DMS153 treated with DMSO at 0.1 percent for 48 hours (cell line): ENCODE data around the gene KIF6.
A peak's percentile ranks its signal among the peaks of the same experiment; 100 is the strongest.

Experiments
- DNase-seq: peaks from one replicate; lab custom pipeline; 2025; ENCODE audit not compliant: unreplicated experiment; lab: John Stamatoyannopoulos, UW

The KIF6 gene

DNA sequence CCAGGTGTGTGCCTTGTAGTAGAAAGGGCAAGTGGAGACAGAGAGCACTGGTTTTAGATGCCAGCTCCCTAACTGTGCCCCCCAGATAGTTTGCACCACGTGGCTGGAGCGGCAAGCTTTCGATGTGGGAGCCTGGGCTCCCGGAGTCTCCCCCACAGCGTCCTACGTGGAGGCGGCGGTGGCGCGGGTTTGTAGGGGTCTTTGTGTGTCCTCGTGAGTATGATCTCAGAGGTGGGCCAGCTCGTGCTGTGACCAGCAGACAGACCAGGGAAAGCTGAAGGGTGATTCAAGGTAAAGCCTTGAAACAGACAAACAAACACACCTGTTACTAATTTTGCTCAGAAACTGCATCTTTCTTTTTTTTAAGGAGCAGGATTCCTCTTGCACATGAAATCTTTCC lies 397.1 kb downstream of the KIF6 start:
- DNase-seq = no peak

DNA sequence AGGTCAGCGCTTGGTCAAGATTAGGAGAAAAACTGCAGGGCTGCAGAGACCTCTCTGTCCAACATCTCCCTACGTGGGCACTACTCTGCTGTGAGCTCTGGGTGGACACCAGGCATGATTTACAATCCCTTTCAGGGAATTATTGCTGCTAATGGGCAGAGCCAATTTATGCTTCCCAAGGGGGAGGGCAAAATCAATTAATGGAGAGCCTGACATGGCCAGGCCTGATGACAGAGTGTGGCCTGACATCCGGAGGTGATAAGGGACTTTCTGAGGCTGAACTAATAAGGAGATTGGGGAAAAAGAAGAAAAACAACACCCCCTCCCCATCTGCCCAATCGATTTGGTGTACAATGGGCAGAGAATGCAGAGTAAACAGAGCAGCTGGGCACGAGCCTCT lies 397.7 kb downstream of the KIF6 start:
- no peak for DNase-seq

DNA sequence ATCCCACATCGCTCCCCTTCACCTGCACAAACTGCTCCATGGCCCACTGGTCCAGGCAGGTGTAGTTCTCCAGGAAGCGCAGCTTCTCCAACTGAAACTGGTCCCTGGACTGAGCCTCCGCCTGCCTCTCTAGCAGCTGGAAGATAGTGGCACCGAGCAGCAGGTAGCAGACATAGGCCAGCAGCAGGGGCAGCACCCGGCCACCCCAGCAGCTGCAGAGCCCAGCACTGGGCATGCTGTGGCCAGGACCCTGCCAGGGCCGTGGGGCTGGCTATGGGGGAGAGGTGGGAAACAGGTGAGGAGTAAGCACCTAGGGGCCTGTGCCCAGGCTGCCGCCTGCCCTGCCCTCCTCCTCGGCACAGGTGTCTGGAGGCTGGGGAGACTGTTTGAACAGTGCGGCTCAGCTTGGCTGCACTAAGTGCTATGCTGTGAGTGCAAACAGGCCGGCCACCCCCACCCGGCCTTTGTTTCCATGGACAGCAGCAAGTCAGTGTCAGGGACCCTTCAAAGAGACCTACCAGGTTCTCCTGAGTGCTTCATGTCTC lies 402.8 kb downstream of the KIF6 start, which contains the start of gene KCNK16:
TSS of gene KCNK16 (minus strand) at position 397 of the 545 bp plus-strand sequence. CDS start at position 235, 162 bp downstream.
- no peak for DNase-seq

DNA sequence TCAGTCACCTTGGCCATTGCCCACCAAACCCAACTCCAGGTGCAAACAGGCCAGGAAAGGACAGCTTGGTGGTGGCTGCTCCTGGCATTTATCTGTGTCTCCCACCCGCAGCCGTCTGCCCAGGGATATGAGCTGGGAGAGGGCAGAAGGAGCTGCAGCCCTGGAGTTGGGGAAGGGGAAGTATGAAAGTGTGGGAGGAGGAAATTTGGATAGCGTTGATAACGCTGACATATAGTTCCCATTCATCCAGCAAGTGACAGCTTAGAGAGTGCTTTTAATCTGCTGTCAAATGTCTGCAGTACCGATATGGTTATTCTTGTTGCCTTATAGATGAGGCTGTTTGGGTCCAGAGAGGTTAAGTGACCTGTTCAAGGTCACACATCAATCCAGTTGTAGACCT lies 403.4 kb downstream of the KIF6 start:
- no peak for DNase-seq

DNA sequence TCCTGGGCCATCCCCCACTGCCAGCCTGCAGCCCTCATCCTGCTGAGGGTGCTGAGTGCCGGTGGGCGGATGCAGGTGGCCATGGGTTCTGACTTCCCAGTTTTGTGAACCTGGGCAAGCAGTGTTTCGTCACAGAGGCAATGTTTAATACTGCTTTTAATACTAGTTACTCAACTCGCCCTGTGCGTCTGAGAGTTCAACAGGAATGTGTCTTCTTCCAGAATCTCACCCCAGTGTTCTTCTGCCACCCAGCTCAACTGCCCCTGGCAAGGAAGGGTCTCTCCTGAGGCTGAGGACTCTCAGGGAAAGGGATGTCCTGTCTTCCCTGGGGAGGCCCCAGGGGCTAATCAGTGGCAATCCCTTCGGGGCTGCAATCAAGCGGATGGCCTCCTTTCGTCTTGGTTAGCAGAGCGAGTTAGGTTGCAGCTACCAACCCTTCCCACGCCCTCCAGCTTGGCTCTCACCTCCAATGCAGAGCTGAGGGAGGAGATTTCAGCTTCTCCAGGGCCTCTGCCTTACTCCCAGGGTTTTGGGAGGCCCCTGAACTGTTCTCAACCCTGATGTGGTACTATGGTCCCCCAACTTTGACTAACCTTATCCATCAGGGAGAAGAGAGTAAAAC lies 404.7 kb downstream of the KIF6 start:
- no peak for DNase-seq

DNA sequence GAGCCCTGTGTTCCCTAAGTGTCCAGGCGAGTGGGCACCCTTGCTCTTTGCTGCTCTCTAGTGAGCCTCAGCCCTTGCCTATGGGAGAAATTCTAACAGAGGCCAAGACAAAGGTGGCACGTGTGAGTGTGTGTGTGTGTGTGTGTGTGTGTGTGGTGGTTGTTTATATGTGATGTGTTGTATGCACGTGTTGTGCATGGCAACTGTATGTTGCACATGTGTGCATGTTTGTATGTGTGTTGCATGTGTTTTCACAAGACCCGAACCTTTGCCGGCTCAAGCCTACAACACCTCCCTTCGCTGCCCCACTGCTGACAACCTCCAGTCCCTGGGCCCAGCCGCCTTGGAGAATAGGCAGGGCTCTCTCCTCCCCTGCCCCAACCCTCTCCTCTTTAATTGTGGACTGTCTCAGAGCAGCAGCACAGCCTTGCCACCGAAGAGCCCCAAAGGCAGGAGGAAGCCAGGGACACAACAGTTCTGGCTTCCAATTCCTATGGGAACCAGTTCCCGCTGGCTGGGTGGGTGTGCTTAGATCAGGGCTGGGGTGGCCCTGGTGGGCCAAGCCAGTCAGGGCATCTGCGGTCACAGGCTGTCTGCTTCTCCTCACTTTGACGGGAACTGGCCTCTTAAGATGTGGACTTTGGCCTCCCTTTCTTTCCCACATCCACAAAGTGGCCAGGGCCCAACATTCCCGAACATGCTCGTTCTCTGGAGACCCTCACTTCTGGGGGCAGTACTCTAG lies 405.4 kb downstream of the KIF6 start:
- DNase-seq = no peak

DNA sequence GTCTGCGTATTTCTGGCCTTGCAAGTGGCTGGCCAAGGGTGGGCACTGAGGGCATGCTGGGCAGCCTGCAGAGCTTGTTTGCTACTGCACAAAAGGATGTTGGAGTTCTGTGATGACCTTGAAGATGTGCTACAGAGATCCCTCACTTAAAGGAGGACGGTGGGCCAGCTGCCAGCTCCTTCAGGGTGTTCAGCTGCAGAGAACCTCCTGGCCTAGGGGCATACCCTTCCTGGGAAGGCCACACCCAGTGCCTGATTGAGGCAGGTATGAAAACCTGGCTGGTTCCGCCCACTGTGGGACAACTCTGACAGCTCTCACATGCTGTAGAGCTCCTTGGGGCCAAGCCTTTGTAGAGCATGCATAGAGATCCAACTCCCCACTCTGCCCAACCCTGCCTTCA lies 408.0 kb downstream of the KIF6 start:
- no peak for DNase-seq

DNA sequence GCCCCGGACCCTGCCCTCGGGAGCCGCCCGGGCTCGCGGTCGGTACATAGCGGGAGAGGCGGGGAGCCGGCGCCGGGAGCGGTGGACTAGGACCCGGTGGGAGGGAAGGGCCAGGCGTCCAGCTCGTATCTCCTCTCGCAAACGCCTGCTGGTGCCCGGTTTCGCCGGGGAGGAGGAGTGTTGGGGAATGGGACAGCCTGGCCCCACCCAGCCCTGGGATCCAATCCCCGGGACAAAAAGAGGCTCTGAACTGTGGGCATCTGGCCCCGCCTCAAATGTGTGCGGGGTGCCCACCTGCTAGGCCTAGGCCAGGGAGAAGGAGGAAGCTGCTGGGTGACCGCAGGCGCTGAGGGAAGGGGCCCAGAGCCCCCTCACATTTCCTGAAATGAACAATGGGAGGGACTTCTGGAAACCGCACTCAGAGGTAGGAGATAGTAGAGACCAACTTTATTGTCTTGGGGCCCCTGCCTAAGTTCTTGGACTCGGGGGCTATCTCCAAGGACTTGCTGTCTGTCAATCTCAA lies 410.9 kb downstream of the KIF6 start, which contains the start of gene KCNK17:
TSS of gene KCNK17 (minus strand) at position 147 of the 523 bp plus-strand sequence. CDS start at position 48, 99 bp downstream.
- no peak for DNase-seq

DNA sequence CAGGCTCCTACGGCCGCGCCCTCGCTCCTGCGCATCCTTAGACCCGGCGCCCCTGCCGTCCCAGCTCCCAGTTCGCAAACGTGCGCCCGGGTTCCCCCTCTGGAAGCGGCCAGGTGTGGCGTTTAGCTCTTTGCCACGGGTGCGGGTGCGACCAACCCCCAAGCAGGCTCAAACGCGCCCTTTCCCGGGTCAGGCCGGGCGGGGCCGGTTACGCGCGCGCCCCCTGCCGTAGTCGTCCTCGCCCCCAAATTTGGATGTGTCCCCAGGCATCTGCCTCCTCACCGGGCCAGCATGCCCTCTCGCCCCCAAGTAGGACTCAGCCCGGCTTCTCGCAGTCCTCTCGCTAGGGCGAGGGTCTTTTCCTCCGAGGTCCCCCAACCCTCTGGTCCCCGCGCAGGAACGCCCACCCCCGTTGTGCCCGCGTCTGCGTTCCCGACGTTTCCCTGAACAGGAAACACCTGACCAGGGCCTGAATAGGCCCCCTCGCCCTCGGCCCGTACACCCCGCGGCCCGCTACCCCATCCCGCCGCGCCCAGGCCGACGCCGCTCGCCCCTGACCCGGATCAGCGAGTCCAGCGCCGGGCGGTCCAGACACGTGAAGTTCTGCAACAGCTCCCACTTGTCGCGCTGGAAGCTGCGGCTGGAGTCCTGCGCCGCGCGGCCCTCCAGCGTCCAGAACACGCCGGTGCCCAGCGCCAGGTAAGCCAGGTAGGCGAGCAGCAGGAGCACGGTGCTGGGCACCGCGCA lies 411.5 kb downstream of the KIF6 start:
- DNase-seq = no peak

DNA sequence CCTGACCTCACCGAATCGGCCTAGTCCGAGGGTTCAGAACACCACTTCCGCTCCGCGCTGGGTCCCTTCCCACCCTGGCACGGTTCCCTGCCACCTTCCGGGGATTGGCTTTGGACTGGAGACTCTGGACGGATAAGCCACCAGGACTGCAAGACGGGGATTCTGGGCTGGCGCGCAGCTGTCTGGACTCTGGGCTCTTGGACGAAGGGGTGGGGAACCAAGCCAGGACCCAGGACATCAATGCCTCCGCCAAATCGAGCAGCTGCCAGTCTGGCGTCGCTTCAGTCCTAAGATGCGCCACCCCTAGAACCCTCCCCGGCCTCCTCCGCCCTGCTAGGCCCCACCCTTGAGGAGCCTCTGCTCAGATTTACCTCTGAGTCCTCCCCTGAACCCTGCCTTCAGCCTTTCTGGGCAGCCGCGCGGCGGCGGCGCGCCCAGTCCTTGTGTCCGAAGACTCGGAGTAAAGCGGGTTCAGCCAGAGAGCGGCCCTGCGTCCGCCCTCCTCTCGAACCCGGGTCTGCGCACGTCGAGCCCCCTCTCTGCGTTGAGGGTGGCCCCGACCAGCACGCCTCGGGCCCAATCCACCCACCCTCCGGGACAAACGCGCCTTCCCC lies 412.2 kb downstream of the KIF6 start:
- DNase-seq = no peak

DNA sequence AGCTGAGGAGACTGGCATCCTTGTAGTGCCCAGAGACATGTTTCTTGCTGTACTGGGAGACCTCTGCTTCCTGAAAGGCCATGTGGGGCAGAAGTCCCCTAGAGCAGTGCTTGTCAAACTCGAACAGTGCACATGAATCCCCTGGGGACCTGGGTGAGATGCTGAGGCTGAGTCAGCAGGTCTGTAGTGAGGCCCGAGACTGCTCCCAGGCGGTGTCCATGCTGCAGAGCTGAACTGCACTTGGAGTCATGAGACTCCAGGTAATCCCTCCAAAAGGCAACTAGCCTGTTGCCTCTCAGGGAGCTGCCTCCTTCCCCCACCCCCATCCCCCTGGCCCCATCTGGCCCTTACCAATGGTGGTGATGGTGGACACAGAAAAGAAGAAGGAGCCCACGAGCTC lies 414.7 kb downstream of the KIF6 start:
- no peak for DNase-seq

DNA sequence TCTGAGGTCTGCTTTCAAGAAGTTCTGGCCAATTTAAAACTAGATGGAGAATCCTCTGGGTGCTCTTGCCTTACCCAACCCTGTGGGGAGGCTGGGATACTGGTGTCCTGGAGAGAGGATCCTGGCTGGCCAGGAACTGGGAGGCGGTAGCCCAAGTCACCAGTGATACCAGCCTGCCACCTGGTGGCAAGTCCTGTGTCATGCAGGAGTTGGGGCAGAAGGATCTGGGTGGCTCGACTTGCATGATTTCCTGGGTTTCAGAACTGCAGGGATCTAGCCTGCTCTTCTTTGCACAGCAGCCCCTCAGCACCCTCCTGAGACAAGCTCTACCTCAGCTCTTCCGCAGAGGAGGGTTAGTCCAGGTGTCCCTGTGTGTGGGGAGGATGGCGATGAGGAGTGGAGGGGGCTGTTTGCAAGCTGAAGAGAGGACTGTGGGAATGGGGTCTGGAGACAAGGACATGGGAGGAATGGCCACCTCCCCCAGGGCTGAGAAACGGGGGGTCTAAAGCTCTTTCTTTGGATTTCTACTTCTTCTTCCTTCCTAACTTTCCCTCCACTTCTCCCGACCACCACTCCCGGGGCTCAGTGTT lies 415.2 kb downstream of the KIF6 start:
- peak; percentile 57 for DNase-seq

DNA sequence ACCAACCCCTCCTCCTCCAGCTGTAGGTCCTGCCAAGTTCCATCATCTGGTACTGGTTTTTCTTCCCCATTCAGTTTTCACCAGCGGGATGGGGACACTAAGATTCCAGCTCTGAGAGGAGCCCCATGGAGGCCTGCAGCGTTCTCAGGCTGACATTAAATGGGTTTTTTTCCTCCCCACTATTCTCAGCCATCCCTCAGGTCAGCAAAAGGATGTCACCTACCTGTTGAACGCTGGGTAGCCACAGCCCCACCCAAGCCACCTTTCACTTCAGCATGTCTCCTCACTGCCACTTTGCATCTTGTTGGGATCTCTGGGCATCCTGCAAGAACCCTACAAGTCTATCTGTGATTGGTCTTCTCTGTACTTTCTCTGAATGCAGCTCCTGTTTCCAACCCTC lies 417.7 kb downstream of the KIF6 start:
- DNase-seq = no peak

DNA sequence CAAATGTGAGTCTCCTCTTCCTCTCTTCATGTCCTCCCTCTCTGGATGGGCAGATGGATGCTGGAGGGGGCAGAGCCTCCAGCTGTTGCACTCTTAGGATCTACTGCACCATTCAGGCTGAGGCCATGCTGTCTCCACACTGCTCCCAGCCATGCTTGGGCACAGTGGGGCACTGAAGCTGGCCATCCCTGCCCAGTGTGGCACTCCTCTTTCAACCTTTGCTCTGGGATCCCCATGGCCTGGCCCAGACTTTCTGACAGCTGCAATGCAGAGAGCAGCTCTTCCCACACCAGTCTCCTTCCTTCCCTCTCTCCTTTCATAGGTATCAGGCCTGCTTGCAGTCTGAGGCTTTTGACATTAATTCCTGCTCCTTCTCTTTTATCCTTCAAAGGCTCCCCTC lies 420.3 kb downstream of the KIF6 start:
- DNase-seq = no peak

DNA sequence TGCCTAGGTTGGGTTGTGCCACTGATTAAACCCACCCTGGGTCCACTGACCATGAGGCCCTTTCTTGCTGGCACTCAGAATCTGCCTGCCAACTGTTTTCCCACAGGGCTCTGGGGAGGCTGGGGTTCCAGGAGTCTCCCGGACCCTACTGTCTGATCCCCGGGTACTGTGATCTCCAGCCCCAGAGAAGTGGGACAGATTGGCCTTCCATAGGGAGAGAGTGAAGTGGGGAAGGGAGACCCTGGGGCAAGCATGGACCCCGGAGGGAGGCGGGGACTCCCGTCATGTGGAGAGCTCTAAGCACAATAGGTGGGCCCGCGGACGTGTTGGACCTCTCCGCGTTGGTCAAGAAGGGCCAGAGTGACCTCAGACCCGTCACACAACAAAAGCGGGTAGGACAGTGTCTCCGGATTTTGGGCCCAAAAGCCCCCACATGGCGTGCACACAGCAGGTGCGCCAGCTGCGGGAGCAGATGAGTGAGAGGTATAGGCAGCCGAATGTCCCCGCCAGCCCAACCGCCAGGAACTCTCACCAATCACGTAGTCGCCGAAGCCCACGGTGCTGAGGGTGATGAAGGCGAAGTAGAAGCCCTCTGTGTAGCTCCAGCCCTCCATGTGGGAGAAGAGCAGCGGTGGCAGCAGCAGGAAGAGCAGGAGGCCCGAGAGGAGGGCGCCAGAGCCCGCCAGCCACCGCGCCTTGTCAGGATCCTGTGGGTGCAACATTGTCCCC lies 421.6 kb downstream of the KIF6 start:
- DNase-seq = no peak

DNA sequence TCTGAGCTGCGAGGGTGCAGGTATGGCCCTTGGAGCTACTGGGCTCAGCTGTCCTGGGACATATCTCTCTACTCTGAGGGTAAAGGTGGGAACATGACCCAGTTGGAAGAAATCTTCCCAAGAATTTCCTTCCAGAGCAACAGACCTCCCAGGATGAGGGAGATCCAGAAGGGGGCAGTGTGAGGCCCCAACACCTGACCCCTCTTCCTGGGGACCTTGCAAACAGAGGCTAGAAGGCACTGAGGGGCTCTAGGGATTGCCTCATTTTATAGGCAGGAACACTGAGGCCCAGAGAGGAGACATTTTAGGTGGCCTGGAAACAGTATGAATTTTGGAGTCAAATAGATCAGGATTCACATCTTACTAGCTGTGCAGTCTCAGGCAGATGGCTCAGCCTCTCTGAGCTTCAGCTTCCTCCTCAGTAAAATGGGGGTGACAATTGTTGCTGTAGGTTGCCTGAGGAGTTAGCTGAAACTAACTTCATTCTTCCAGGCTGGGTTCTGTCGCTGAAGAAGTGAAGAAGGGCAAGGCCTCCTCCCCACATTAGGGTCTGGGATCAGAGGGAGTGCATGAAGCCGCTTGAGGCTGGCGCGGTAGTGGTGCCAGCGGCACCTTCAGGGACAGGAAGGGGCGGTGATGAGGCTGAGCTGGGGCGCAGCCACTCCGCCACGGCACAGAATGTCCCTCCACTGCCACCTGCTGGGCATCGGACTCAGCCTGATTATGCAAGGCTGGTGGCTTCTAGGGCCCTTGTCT lies 422.4 kb downstream of the KIF6 start:
- DNase-seq = peak; percentile 77

DNA sequence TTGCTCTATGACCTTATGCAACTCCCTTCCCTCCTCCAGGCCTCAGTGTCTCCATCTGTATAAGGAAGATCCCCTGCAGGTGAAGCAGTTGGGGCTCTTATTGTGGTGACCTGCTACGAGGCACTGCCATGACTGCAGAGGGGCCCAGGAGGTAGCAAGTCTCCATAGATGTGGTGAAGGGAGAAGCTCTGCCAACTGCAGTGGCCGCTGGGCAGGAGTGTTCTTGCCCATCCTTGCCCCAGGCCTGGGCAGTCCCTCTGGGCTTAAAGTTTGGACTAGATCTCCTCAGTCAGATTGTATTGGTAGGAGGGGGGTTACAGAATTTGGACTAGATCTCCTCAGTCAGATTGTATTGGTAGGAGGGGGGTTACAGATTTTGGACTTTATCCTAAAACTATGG lies 423.2 kb downstream of the KIF6 start:
- no peak for DNase-seq

DNA sequence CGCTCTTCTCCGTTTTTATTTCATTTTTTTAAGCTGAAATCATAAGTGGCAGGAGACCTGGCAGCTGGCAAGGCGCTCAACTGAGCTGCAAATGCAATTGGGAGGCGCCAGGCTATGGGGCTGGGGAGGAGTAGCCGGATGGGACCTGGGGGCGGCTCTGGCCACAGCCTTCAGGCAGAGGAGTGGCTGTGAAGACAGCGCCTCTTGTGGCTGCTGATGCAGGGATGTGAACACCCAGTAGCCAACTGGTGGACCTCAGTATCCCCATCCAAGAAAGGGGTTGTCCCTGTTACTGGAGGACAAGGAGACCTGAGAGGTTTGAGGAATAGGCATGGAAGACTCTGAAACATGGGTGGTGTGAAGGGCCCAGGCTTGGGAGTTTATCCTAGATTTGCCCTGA lies 423.6 kb downstream of the KIF6 start:
- DNase-seq = no peak

DNA sequence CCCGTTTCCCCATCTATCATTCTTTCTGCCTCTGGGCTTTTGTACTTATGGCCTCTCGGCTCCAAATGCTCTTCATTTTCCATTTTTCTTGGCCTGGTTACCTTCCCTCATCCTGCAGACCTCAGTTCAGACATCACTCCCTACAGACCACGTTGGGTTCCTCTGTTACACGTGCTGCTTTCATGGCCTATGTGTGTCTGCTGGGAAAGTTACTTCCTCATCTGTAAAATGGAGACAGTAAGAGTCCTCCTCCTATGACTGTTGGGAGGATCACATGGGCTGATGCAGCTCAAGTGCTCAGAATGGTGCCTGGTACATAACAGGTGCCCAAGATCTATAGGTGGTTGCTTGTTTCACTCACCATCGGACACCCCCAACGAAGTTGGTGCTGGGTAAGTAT lies 424.5 kb downstream of the KIF6 start:
- no peak for DNase-seq
